Measurements from ENCODE around the gene RPS6KA5.
"Not testable (repeated sequence)": the region's sequence is repeated elsewhere in the genome, so short reads cannot be mapped to it uniquely, and the experiment has no call there.

Gene RPS6KA5

GRCh38 chr14:91063119-91063518 is 2.7 kb upstream of the RPS6KA5 start:
- DNase-seq = no peak

GRCh38 chr14:91062600-91062999 is 2.2 kb upstream of the RPS6KA5 start:
- no peak for DNase-seq

GRCh38 chr14:91061056-91061887 is 831 bp upstream of the RPS6KA5 start:
- no peak for DNase-seq

- no peak for DNase-seq
Measured at GRCh38 chr14:91059576-91060350, 678 bp downstream of the RPS6KA5 start.

GRCh38 chr14:91058042-91058581 is 2.3 kb downstream of the RPS6KA5 start:
- no peak for DNase-seq

- no peak for DNase-seq
Measured at GRCh38 chr14:91056361-91056760, 4.1 kb downstream of the RPS6KA5 start.

- no peak for DNase-seq
Measured at GRCh38 chr14:91055016-91055415, 5.4 kb downstream of the RPS6KA5 start.

- no peak for DNase-seq
Measured at GRCh38 chr14:91048676-91049075, 11.8 kb downstream of the RPS6KA5 start.

- DNase-seq = no peak
Measured at GRCh38 chr14:91048265-91048664, 12.2 kb downstream of the RPS6KA5 start.

GRCh38 chr14:91047174-91047753 is 13.2 kb downstream of the RPS6KA5 start:
- no peak for DNase-seq

GRCh38 chr14:91046488-91047072 is 13.9 kb downstream of the RPS6KA5 start:
- no peak for DNase-seq

- DNase-seq = no peak
Measured at GRCh38 chr14:91041450-91041849, 19.0 kb downstream of the RPS6KA5 start.

GRCh38 chr14:91040545-91040944 is 19.9 kb downstream of the RPS6KA5 start:
- DNase-seq = no peak

GRCh38 chr14:91038439-91038838 is 22.0 kb downstream of the RPS6KA5 start:
- no peak for DNase-seq

GRCh38 chr14:91036741-91037469 is 23.5 kb downstream of the RPS6KA5 start:
- no peak for DNase-seq

GRCh38 chr14:91035855-91036254 is 24.6 kb downstream of the RPS6KA5 start:
- DNase-seq = no peak

- DNase-seq = not testable (repeated sequence)
Measured at GRCh38 chr14:91034379-91034778, 26.1 kb downstream of the RPS6KA5 start.

- no peak for DNase-seq
Measured at GRCh38 chr14:91032248-91032647, 28.2 kb downstream of the RPS6KA5 start.

GRCh38 chr14:91031666-91032065 is 28.8 kb downstream of the RPS6KA5 start:
- no peak for DNase-seq

- no peak for DNase-seq
Measured at GRCh38 chr14:91029456-91030217, 30.8 kb downstream of the RPS6KA5 start.

GRCh38 chr14:91027561-91027960 is 32.9 kb downstream of the RPS6KA5 start:
- DNase-seq = no peak

GRCh38 chr14:91022622-91023028 is 37.8 kb downstream of the RPS6KA5 start:
- DNase-seq = not testable (repeated sequence)
